NCI-H1417 treated with DMSO at 0.1 percent for 48 hours (cell line): ENCODE results near the gene ADAM23.

Experiments
- DNase-seq: peaks from one replicate; lab custom pipeline; 2025; lab: John Stamatoyannopoulos, UW

The ADAM23 gene

GRCh38 chr2:206442474-206442832 lies 879 bp upstream of the ADAM23 start:
- DNase-seq: no peak

GRCh38 chr2:206443735-206444527 lies 599 bp downstream of the ADAM23 start:
- no peak for DNase-seq

DNA sequence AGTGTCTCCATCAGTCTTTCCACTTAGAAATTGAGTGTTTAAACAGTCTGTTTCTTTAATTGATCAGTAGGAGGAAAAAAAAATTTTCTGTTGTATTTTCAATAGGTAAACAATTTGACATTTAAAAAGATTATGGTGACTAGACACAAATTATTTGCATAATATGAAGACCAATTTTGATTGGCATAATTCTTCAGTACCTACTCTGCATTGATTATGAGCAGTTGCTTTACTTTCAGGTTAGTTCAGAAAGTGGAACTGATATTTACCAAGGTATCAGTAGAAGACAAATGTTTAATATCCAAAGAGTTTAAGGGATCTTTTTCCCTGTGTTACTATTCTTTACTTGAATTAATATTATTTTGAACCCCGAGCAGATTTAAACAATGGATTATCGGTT lies 2.6 kb downstream of the ADAM23 start:
- no peak for DNase-seq

DNA sequence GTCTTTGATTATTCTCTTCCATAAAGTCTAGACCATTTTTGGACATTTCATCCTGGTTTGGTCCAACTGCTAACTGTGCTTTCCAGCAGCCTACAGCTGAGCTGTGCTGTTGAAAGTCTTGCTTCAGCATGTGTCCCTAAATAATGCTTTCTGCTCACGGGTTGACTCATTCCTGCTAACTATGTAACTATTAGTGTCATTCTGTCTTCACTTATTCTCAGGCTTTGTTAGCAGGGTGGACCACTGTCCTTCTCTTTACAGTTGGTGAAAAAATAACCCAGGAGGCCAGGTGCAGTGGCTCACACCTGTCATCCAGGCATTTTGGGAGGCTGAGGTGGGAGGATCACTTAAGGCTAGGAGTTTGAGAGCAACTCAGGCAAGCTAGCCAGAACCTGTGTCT lies 8.9 kb downstream of the ADAM23 start:
- no peak for DNase-seq

- no peak for DNase-seq
These were observed 9.4 kb downstream of the ADAM23 start for GRCh38 chr2:206452750-206453149.

- DNase-seq: no peak
These were observed 12.9 kb downstream of the ADAM23 start for GRCh38 chr2:206456078-206456754.

- no peak for DNase-seq
These were observed 13.9 kb downstream of the ADAM23 start for GRCh38 chr2:206457188-206457634.

GRCh38 chr2:206462240-206462854 lies 19.0 kb downstream of the ADAM23 start:
- DNase-seq: no peak

- DNase-seq: no peak
These were observed 20.4 kb downstream of the ADAM23 start for GRCh38 chr2:206463685-206464084.

DNA sequence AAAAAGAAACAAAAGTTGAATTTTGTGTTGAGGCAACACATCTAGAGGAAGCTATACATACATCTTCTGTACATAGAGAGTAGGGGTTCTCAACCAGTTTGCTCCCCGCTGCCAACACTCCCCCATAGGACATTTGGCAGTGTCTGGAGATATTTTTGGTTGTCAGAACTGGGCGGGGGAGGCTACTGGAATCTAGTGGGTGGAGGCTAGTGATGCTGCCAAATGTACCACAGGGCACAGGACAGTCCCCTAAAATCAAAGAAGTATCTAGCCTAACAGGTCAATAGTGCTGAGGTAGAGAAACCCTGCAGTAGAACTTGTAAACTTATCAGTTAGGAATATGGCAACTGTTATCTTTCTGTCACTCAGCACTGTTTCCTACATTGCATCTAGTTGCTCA lies 21.3 kb downstream of the ADAM23 start:
- DNase-seq: no peak

DNA sequence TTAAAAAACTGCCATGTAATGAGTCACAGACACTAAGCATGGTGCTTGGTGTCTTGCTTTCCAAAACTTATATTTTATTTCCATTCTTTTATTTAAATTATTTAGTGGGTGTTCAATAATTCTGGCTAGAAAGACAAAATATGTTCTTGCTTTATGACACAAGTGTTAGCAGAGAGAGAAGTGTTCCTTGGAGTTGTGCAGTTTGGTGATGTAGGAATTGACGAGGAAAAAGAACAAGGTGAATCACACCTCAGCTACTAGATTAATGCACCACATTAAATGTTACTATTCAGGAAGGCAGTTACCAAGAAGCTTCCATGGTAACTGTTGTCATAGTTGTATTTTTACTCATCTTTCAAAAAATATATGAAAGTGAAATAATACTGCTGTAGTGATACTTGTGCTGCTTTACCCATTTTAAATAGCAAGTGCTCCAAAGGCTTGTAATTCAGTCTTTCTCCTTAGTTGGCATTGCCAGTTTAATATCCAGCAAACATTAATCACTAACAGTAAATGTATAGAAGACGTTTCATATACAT lies 28.3 kb downstream of the ADAM23 start:
- no peak for DNase-seq

DNA sequence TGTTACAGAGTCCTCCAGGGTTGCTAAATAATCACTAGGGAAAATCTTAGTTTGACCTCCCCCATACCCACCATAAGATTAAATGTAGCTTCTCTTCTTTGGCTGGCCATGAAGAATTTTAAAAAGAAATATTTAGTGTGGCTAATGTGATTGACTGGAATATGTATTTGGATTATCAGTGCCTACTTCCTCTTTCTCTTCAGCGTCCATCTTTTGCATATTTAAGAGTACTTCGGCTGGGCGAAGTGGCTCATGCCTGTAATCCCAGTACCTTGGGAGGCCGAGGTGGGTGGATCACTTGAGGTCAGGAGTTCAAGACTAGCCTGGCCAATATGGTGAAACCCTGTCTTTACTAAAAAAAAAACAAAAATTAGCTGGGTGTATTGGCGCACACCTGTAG lies 28.8 kb downstream of the ADAM23 start:
- no peak for DNase-seq

DNA sequence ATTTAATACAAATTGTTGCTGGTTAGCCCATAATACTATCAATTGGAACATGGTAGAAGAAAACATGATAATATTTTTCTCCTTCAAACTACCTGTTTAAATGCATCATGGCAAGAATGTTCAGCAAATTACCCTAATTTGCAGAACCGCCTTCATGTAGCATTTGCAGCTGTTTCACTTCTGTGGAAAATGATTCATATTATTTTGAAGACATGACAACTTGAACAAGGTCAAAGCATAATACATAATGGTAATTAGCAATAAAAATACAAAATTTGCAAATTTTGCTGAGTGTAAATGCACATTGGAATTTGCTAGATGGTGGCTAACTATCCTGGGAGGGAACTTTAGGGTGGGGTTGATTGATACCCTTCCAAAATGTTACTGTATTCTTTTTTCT lies 30.8 kb downstream of the ADAM23 start:
- no peak for DNase-seq

GRCh38 chr2:206477296-206477695 lies 34.0 kb downstream of the ADAM23 start:
- peak; percentile 46 for DNase-seq

GRCh38 chr2:206478340-206478739 lies 35.0 kb downstream of the ADAM23 start:
- no peak for DNase-seq

DNA sequence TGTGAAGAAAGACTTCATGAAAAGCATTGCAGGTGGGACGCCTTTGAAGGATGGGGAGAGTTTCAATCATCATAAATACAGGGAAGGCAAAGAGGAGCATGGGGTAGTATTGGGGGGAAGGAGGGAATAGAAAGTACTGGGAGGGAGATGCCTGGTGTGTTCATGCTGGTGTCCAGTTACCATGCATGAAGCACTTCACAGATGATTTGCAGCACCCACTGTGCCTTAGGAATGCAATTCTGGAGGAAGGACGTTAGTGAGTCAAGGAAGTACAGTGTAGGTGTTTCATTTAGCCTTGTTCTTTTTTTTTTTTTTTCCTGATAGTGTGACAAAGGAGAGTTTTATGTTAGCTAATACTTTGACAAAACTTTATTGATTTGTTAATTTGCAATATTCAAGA lies 36.8 kb downstream of the ADAM23 start:
- no peak for DNase-seq

GRCh38 chr2:206480620-206481019 lies 37.3 kb downstream of the ADAM23 start:
- no peak for DNase-seq

DNA sequence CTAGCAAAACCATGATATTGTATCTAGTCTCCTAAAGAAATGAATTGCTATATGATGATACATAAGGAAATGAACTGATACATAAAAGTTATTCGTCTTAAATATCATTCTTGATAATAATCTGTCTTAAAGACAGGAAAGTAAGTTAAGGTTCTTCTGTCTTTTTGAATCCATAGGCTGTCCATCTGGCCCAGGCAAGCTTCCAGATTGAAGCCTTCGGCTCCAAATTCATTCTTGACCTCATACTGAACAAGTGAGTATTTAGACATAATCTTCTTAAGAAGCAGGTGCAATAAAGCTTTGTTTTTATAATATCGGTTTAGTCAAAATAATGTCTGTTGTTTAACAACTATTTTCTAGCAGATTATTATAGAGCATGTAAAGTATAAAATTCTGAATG lies 37.7 kb downstream of the ADAM23 start:
- no peak for DNase-seq

DNA sequence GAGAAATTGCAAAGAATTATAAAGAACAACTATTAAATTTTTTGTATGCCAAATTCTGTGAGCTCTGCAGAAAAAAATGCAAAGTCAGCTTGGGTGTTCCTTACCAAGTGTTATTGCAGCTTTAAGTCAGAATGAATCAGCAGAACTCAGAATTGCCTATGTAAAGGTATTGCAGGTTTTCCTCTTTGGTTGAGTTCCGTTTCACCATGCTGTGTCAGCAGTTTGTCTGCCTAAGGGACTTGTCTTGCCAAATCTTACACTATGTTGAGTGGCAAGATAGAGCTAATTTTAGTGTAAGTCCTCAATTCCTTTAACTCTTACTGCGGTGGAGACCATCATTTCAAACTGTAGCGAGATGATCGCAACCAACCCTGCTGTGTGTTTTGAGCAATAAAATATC lies 38.8 kb downstream of the ADAM23 start:
- no peak for DNase-seq

- DNase-seq: no peak
These were observed 39.3 kb downstream of the ADAM23 start for GRCh38 chr2:206482633-206483032.

GRCh38 chr2:206488053-206488452 lies 44.7 kb downstream of the ADAM23 start:
- DNase-seq: no peak

DNA sequence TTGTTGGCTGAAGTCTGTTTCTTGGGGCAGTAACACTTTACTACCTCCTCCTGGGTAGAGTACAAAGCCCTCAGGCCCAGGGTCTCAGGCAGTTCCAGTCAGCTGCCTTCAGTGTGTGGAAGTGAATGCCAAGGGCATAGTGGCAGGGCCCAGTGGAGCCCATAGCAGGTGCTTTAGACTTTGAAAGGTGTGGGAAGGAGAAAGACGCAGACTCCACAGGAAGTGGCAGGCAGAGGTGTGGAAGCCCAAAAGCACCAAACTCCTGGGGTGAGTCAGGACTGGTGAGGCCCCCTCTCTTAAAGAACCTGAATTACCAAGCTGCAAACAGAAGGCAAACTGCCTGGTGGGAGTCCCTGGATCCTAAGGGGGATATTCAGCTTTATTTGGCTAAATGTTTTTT lies 45.3 kb downstream of the ADAM23 start:
- DNase-seq: no peak

GRCh38 chr2:206494061-206494460 lies 50.7 kb downstream of the ADAM23 start:
- DNase-seq: no peak
